Keratinocyte (primary cell): ENCODE results near the gene OR6C1. TPM values are rescaled to one million over a fixed set of nuclear protein-coding genes. Genes with fewer than 3 reads are reported as not detected.

ENCODE experiments used
- DNase-seq: peaks from one replicate; pipeline ENCODE4 v3.0.0-alpha.2; 2011; ENCODE audit warnings: low read depth, missing footprints, low spot score
- FAIRE-seq: peaks from 2 replicates; lab custom pipeline; 2011; peaks lifted over from hg19 to GRCh38; lab: Jason Lieb, UNC
- H2AFZ ChIP-seq: 2 replicates; pipeline ENCODE4 v1.6.0; 2012; ENCODE audit warnings: low read length, control low read depth, inconsistent platforms; ENCODE audit not compliant: control insufficient read depth
- H3K27ac ChIP-seq: 2 replicates; pipeline ENCODE4 v1.5.1; 2011; ENCODE audit warnings: low read length; ENCODE audit not compliant: control insufficient read depth, insufficient read depth
- H3K27me3 ChIP-seq: 3 replicates; pipeline ENCODE4 v1.6.0; 2011; ENCODE audit warnings: low read length; ENCODE audit not compliant: control insufficient read depth, insufficient read depth; ENCODE audit errors: extremely low read depth
- H3K36me3 ChIP-seq, 2 experiments: 2 replicates in 1 of 2; 3 replicates in 1 of 2; pipeline ENCODE4 v1.5.1; 2011; ENCODE audit warnings: low read length in 2 of 2, mild to moderate bottlenecking in 1 of 2; ENCODE audit not compliant: control insufficient read depth in 2 of 2, insufficient read depth in 2 of 2; ENCODE audit errors: extremely low read depth in 1 of 2
- H3K4me1 ChIP-seq: 3 replicates; pipeline ENCODE4 v1.5.1; 2011; ENCODE audit warnings: low read length; ENCODE audit not compliant: control insufficient read depth, insufficient read depth; ENCODE audit errors: extremely low read depth
- H3K4me2 ChIP-seq: 3 replicates; pipeline ENCODE4 v1.6.0; 2011; ENCODE audit warnings: low read depth, low read length; ENCODE audit not compliant: control insufficient read depth, insufficient read depth; ENCODE audit errors: extremely low read depth
- H3K4me3 ChIP-seq, 3 experiments: fragments of 200-600 bp in 1 of 3; sonication (generic) in 1 of 3; 2 replicates in 2 of 3; 3 replicates in 1 of 3; pipeline ENCODE4 v1.5.1; 2011 to 2016; ENCODE audit warnings: low read length in 3 of 3, mild to moderate bottlenecking in 3 of 3, control low read depth in 2 of 3, inconsistent platforms in 1 of 3, low read depth in 1 of 3, mixed read lengths in 1 of 3, mixed run types in 1 of 3, moderate library complexity in 1 of 3; ENCODE audit not compliant: control insufficient read depth in 2 of 3, insufficient read depth in 2 of 3; ENCODE audit errors: extremely low read depth in 1 of 3
- H3K79me2 ChIP-seq: 2 replicates; pipeline ENCODE4 v1.6.0; 2012; ENCODE audit warnings: low read length; ENCODE audit not compliant: control insufficient read depth, insufficient read depth
- H3K9ac ChIP-seq: 3 replicates; pipeline ENCODE4 v1.6.0; 2011; ENCODE audit warnings: low read length; ENCODE audit not compliant: control insufficient read depth, insufficient read depth; ENCODE audit errors: extremely low read depth
- H3K9me1 ChIP-seq: 3 replicates; pipeline ENCODE4 v1.6.0; 2011; ENCODE audit warnings: low read length; ENCODE audit not compliant: control insufficient read depth, insufficient read depth; ENCODE audit errors: extremely low read depth
- H3K9me3 ChIP-seq: 2 replicates; pipeline ENCODE4 v1.5.1; 2012; ENCODE audit warnings: low read depth, low read length; ENCODE audit not compliant: control insufficient read depth
- H4K20me1 ChIP-seq: 3 replicates; pipeline ENCODE4 v1.6.0; 2011; ENCODE audit warnings: low read length; ENCODE audit not compliant: control insufficient read depth, insufficient read depth; ENCODE audit errors: extremely low read depth
- CTCF ChIP-seq, 3 experiments: IDR thresholded peaks in 1 of 3; conservative IDR thresholded peaks in 1 of 3; optimal IDR thresholded peaks in 1 of 3; 2 replicates in 2 of 3; 3 replicates in 1 of 3; pipeline versions ENCODE3 to v1.5.1; 2011; ENCODE audit warnings: low read length in 3 of 3, mild to moderate bottlenecking in 3 of 3, moderate library complexity in 2 of 3, control low read depth in 1 of 3, inconsistent platforms in 1 of 3; ENCODE audit not compliant: insufficient read depth in 2 of 3; ENCODE audit errors: extremely low read depth in 1 of 3
- EZH2 ChIP-seq: IDR thresholded peaks from one replicate; pipeline ENCODE4 v1.6.1; 2012; ENCODE audit warnings: inconsistent platforms, mild to moderate bottlenecking, low read length, moderate library complexity
- dilution Hi-C: fragments of 300-500 bp; cut with MboI; formaldehyde crosslinking; loops from one replicate; pipeline ENCODE4 v1.7.0; 2020; ENCODE audit warnings: low sequenced_read_pairs; ENCODE audit not compliant: extremely low pct_ligation_motif_present
- polyA plus RNA-seq, 5 experiments: library from polyadenylated mRNA; depleted of rRNA in 3 of 5; stranded (reverse) in 3 of 5; stranded (forward) in 1 of 5; unstranded in 1 of 5; fragments of >200 nt; gene quantifications; 1 replicate in 1 of 5; 2 replicates in 3 of 5; 3 replicates in 1 of 5; pipeline versions ENCODE4 v1.2.1 to v1.2.3, GENCODE V29; 2011 to 2012; ENCODE audit warnings: missing spikeins in 2 of 5, low read depth in 1 of 5, low replicate concordance in 1 of 5

Gene OR6C1
- polyA plus RNA-seq, 1 donor (not counting 4 experiments of a cell fraction or from before 2014, with no cell fraction given) = not detected

GRCh38 chr12:55289999-55290398 is 24.1 kb upstream of the OR6C1 start:
- Histone ChIP-seq H4K20me1 (no peaks in the 10 kb centered on the region), H3K27ac (no peak overlapping the region), H3K4me3 (no peak overlapping the region), H3K9ac (no peak overlapping the region), H3K9me3 (no peaks in the 10 kb centered on the region), H3K4me1 (no peaks in the 10 kb centered on the region), H3K36me3 (no peaks in the 10 kb centered on the region), H3K9me1 (no peaks in the 10 kb centered on the region), H2AFZ (no peak overlapping the region), H3K4me2 (no peak overlapping the region), H3K27me3 (no peaks in the 10 kb centered on the region), H3K79me2 (no peaks in the 10 kb centered on the region)
- dilution Hi-C loops = no loop called here
- no peak for FAIRE-seq
- no peak for TF ChIP-seq EZH2
- TF ChIP-seq CTCF (optimal IDR thresholded peaks at IDR 0.05 in 1 of 3, IDR thresholded peaks at IDR 0.05 in 1 of 3, conservative IDR thresholded peaks at IDR 0.05 in 1 of 3; ENCODE audit: extremely low read depth in 1 of 3, insufficient read depth in 2 of 3, low read length in 3 of 3) = no peak
- no peak for DNase-seq

- dilution Hi-C loops = no loop called here
- Histone ChIP-seq H3K4me3 (no peak within 1 kb of the TSS), H3K27ac (no peak within 1 kb of the TSS), H3K27me3 (no peaks in the 10 kb centered on the region), H2AFZ (no peak within 1 kb of the TSS), H3K4me2 (no peak within 1 kb of the TSS), H4K20me1 (no peaks in the 10 kb centered on the region), H3K79me2 (no peaks in the 10 kb centered on the region), H3K4me1 (no peaks in the 10 kb centered on the region), H3K9me1 (no peaks in the 10 kb centered on the region), H3K9ac (no peak within 1 kb of the TSS), H3K36me3 (no peaks in the 10 kb centered on the region), H3K9me3 (no peaks in the 10 kb centered on the region)
- DNase-seq (no peak), FAIRE-seq (no peak)
- no peak for TF ChIP-seq EZH2
- no peak for TF ChIP-seq CTCF (optimal IDR thresholded peaks at IDR 0.05 in 1 of 3, IDR thresholded peaks at IDR 0.05 in 1 of 3, conservative IDR thresholded peaks at IDR 0.05 in 1 of 3; ENCODE audit: extremely low read depth in 1 of 3, insufficient read depth in 2 of 3, low read length in 3 of 3)
Observed at GRCh38 chr12:55296469-55296868, 17.7 kb upstream of the OR6C1 start, which contains the start of gene OR6C6. OR6C6 (minus strand) TSS chr12:55296569; CDS start chr12:55295232, 1,337 bp downstream.
